ENCODE measurements around the gene SMIM21.

SMIM21 gene

GRCh38 chr18:75375341-75375740 lies 52.2 kb downstream of the SMIM21 start:
- no peak for DNase-seq

GRCh38 chr18:75374466-75374865 lies 53.0 kb downstream of the SMIM21 start:
- DNase-seq: no peak

- no peak for DNase-seq
Measured at GRCh38 chr18:75369026-75369721, 58.3 kb downstream of the SMIM21 start.

GRCh38 chr18:75365837-75366236 lies 61.7 kb downstream of the SMIM21 start:
- no peak for DNase-seq

- no peak for DNase-seq
Measured at GRCh38 chr18:75365254-75365629, 62.3 kb downstream of the SMIM21 start.

GRCh38 chr18:75364512-75365253 lies 62.8 kb downstream of the SMIM21 start:
- no peak for DNase-seq

- no peak for DNase-seq
Measured at GRCh38 chr18:75363446-75364225, 63.9 kb downstream of the SMIM21 start.

- DNase-seq: no peak
Measured at GRCh38 chr18:75362435-75362834, 65.1 kb downstream of the SMIM21 start.

GRCh38 chr18:75360941-75361340 lies 66.6 kb downstream of the SMIM21 start:
- DNase-seq: no peak

- no peak for DNase-seq
Measured at GRCh38 chr18:75360215-75360614, 67.3 kb downstream of the SMIM21 start.

All from AML-193 (cell line).